KMS-11 (cell line): ENCODE measurements around the gene AASS.

Source experiments
- H2AFZ ChIP-seq: fragments of 200-600 bp; sonication (generic); 2 replicates; pipeline ENCODE4 v1.6.1; 2016; ENCODE audit warnings: antibody characterized with exemption, mixed run types, low read depth
- H3K27ac ChIP-seq: fragments of 200-600 bp; sonication (generic); 2 replicates; pipeline ENCODE4 v1.6.1; 2016; ENCODE audit warnings: mild to moderate bottlenecking, mixed run types
- H3K27me3 ChIP-seq: fragments of 200-600 bp; sonication (generic); 2 replicates; pipeline ENCODE4 v1.6.1; 2017; ENCODE audit warnings: mild to moderate bottlenecking, low read depth, mixed run types, moderate library complexity; ENCODE audit not compliant: insufficient read depth
- H3K36me3 ChIP-seq: fragments of 200-600 bp; sonication (generic); 2 replicates; pipeline ENCODE4 v1.6.1; 2017; ENCODE audit warnings: mild to moderate bottlenecking, mixed run types; ENCODE audit not compliant: insufficient read depth
- H3K4me1 ChIP-seq: fragments of 200-600 bp; sonication (generic); 2 replicates; pipeline ENCODE4 v1.6.1; 2016; ENCODE audit warnings: mild to moderate bottlenecking, low read depth, mixed run types; ENCODE audit not compliant: poor library complexity, severe bottlenecking
- H3K4me2 ChIP-seq: fragments of 200-600 bp; sonication (generic); 2 replicates; pipeline ENCODE4 v1.7.0; 2016; ENCODE audit warnings: mild to moderate bottlenecking, mixed run types
- H3K4me3 ChIP-seq: fragments of 200-600 bp; sonication (generic); IDR thresholded peaks from 2 replicates; pipeline ENCODE4 v1.6.1; 2017; ENCODE audit warnings: low read depth, low read length, mixed read lengths; ENCODE audit not compliant: insufficient read depth
- H3K79me2 ChIP-seq: fragments of 200-600 bp; sonication (generic); 2 replicates; pipeline ENCODE4 v1.6.1; 2016; ENCODE audit warnings: low read depth, mixed run types; ENCODE audit not compliant: insufficient read depth
- H3K9ac ChIP-seq: fragments of 200-600 bp; sonication (generic); 2 replicates; pipeline ENCODE4 v1.6.1; 2016; ENCODE audit warnings: mild to moderate bottlenecking, mixed run types
- H4K20me1 ChIP-seq: fragments of 200-600 bp; sonication (generic); 2 replicates; pipeline ENCODE4 v1.6.1; 2016; ENCODE audit warnings: mild to moderate bottlenecking, mixed run types; ENCODE audit not compliant: insufficient read depth
- TF ChIP-seq, protein P1 (sequence below): fragments of 200-600 bp; sonication (generic); conservative IDR thresholded peaks from 2 replicates; pipeline ENCODE4 v1.6.1; 2017; ENCODE audit warnings: low read depth, mild to moderate bottlenecking, antibody characterized with exemption, low read length, moderate library complexity, mixed read lengths

The AASS gene

DNA sequence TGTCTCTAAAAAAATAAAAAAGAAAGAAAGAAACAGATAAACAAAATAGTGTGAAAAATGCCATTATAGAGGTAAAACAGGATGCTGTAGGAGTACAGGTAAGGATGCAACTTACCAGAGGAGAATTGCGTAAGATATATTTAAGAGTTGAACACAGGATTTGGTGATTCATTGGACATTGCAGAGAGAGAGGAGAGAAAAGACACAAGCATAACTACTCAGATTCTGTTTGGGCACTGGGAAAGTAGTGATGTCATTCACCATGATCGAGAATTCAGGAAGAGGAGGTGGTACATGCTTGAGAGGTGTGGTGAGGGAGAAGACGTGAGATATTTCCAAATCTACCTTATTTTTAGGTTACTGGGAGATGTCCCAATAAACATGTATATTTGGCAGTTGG lies 97.6 kb downstream of the AASS start:
- Histone ChIP-seq H3K79me2 (no peaks in the 10 kb centered on the region), H3K36me3 (no peaks in the 10 kb centered on the region), H3K27me3 (no peaks in the 10 kb centered on the region), H3K4me1 (no peaks in the 10 kb centered on the region), H3K9ac (no peak overlapping the region), H2AFZ (no peak overlapping the region), H3K27ac (no peak overlapping the region), H3K4me3 (no peak overlapping the region), H3K4me2 (no peak overlapping the region), H4K20me1 (no peaks in the 10 kb centered on the region)
- TF ChIP-seq, protein P1, sequence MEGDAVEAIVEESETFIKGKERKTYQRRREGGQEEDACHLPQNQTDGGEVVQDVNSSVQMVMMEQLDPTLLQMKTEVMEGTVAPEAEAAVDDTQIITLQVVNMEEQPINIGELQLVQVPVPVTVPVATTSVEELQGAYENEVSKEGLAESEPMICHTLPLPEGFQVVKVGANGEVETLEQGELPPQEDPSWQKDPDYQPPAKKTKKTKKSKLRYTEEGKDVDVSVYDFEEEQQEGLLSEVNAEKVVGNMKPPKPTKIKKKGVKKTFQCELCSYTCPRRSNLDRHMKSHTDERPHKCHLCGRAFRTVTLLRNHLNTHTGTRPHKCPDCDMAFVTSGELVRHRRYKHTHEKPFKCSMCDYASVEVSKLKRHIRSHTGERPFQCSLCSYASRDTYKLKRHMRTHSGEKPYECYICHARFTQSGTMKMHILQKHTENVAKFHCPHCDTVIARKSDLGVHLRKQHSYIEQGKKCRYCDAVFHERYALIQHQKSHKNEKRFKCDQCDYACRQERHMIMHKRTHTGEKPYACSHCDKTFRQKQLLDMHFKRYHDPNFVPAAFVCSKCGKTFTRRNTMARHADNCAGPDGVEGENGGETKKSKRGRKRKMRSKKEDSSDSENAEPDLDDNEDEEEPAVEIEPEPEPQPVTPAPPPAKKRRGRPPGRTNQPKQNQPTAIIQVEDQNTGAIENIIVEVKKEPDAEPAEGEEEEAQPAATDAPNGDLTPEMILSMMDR = no peak

DNA sequence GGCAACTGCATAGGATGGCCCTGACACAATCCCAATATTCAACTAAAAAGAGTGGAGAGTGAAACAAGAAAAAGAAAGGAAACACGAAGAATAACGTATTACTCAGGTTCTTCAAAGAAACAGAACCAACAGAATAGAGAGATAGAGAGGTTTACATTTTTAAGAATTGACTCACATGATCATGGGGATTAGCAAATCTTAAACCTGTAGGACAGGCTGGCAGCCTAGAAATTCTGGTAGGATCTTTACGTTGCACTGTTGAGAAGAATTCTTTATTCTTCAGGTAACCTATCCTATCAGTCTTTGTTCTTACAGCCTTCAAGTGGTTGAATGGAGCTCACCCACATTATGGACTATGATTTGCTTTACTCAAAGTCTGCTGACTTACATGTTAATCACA lies 103.9 kb downstream of the AASS start:
- H4K20me1 ChIP-seq = no peaks in the 10 kb centered on the region
- H3K9ac ChIP-seq = no peak overlapping the region
- TF ChIP-seq, protein P1 = no peak
- H3K27ac ChIP-seq = no peak overlapping the region
- no peaks in the 10 kb centered on the region for H3K4me1 ChIP-seq
- H3K27me3 ChIP-seq = no peaks in the 10 kb centered on the region
- no peaks in the 10 kb centered on the region for H3K36me3 ChIP-seq
- H2AFZ ChIP-seq = no peak overlapping the region
- H3K4me2 ChIP-seq = no peak overlapping the region
- no peaks in the 10 kb centered on the region for H3K79me2 ChIP-seq
- no peak overlapping the region for H3K4me3 ChIP-seq

DNA sequence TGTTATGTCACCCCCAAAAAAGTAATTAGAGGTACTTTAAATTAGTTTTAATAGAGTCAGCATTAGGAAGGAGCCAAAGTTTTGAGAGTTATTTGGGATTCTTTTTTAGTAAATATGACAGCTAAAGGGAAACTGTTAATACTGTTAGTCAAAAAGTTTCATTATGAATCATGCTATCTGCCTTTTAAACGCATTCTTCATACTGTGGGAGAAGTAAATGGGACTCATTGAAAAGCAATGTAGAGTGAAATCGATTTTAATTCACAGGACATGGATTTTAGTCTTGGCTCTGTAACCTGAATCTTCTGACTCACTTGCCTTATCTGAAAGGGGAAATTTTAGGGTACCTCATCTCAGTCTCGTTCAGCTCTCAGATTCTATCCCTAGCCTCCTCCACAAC lies 105.1 kb downstream of the AASS start:
- H2AFZ ChIP-seq = no peak overlapping the region
- no peaks in the 10 kb centered on the region for H3K27me3 ChIP-seq
- no peaks in the 10 kb centered on the region for H3K36me3 ChIP-seq
- TF ChIP-seq, protein P1 = no peak
- H3K4me1 ChIP-seq = no peaks in the 10 kb centered on the region
- H3K4me2 ChIP-seq = no peak overlapping the region
- no peaks in the 10 kb centered on the region for H3K79me2 ChIP-seq
- no peak overlapping the region for H3K4me3 ChIP-seq
- H3K27ac ChIP-seq = no peak overlapping the region
- H4K20me1 ChIP-seq = no peaks in the 10 kb centered on the region
- H3K9ac ChIP-seq = no peak overlapping the region

DNA sequence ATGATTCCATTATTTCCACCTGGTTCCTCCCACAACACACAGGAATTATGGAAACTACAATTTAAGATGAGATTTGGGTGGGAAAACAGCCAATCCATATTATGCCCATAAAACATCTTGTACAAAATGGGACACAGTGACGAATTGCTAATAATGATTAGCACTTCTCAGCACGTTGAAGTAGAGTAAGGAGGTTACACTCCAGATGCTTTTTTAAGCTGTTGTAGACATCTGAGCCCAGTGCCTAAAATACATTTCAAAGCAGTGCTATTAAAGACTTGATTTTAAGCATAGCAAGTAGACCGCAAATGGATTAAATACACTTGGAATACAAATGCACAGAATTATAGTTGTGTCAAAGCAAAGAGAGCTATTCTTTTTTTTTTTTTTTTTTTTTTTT lies 105.9 kb downstream of the AASS start:
- TF ChIP-seq, protein P1 = no peak
- Histone ChIP-seq H3K4me1 (no peaks in the 10 kb centered on the region), H2AFZ (no peak overlapping the region), H3K9ac (no peak overlapping the region), H3K4me2 (no peak overlapping the region), H3K4me3 (no peak overlapping the region), H3K27ac (no peak overlapping the region), H3K27me3 (no peaks in the 10 kb centered on the region), H3K36me3 (no peaks in the 10 kb centered on the region), H3K79me2 (no peaks in the 10 kb centered on the region), H4K20me1 (no peaks in the 10 kb centered on the region)

DNA sequence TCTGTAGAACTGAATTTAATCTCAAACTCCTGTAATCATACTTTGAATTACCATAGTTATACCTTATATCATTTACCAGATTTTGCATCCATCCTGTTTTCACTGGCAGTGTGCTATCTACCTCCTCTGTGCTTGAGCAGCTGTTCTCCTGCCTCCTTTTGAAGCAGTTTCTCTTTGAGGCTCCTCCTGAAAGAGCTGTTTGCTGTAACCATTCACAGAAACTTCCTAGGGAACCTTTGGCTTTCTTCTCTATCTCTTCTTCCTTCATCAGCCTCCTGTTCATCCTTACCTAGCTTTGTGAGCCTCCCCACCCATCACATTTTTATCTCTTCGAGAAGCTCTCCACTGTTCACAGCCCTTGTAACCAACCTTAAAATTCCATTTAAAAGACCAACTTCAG lies 108.2 kb downstream of the AASS start:
- Histone ChIP-seq H3K4me1 (no peaks in the 10 kb centered on the region), H3K27me3 (no peaks in the 10 kb centered on the region), H4K20me1 (no peaks in the 10 kb centered on the region), H3K4me2 (no peak overlapping the region), H2AFZ (no peak overlapping the region), H3K4me3 (no peak overlapping the region), H3K27ac (no peak overlapping the region), H3K79me2 (no peaks in the 10 kb centered on the region), H3K36me3 (no peaks in the 10 kb centered on the region), H3K9ac (no peak overlapping the region)
- TF ChIP-seq, protein P1 = no peak
